ENCODE results near the gene RRM2. TPM values are rescaled to one million over a fixed set of nuclear protein-coding genes. Genes with fewer than 3 reads are reported as not detected.

Gene RRM2
- total RNA-seq, 1 experiment from 2014 or later: 456 TPM

GRCh38 chr2:10132996-10133647, 10.6 kb downstream of the RRM2 start:
- Histone ChIP-seq H3K4me3 (no peak overlapping the region), H3K27ac (no peak overlapping the region), H3K36me3 (peaks cover 61% of the 10 kb centered on the region), H3K9me3 (replicated peaks) (no peaks in the 10 kb centered on the region), H3K27me3 (no peaks in the 10 kb centered on the region), H3K4me1 (peaks cover 36% of the 10 kb centered on the region)
- peak in 1 of 2 experiments; percentile 39 for DNase-seq

GRCh38 chr2:10135296-10136089, 13.0 kb downstream of the RRM2 start:
- peak overlapping the region; percentile 62; the same call in 1 of the 2 replicates for H3K27ac ChIP-seq
- H3K27me3 ChIP-seq: no peaks in the 10 kb centered on the region
- H3K4me3 ChIP-seq: no peak overlapping the region
- peaks cover 39% of the 10 kb centered on the region for H3K36me3 ChIP-seq
- peaks cover 36% of the 10 kb centered on the region for H3K4me1 ChIP-seq
- peak; percentile 68 to 78 for DNase-seq
- H3K9me3 ChIP-seq (replicated peaks): no peaks in the 10 kb centered on the region

- no peaks in the 10 kb centered on the region for H3K9me3 ChIP-seq (replicated peaks)
Observed at GRCh38 chr2:10136101-10136934, 13.8 kb downstream of the RRM2 start.

GRCh38 chr2:10137053-10137843, 14.7 kb downstream of the RRM2 start:
- Histone ChIP-seq H3K4me1 (peaks cover 36% of the 10 kb centered on the region), H3K9me3 (replicated peaks) (no peaks in the 10 kb centered on the region)

More at GRCh38 chr2:10136101-10136934, 13.8 kb downstream of the RRM2 start:
- Histone ChIP-seq H3K4me3 (no peak overlapping the region), H3K27ac (peak overlapping the region; percentile 62), H3K4me1 (peaks cover 36% of the 10 kb centered on the region), H3K36me3 (peaks cover 31% of the 10 kb centered on the region), H3K27me3 (no peaks in the 10 kb centered on the region)
- peak; percentile 52 to 55 for DNase-seq

GRCh38 chr2:10139536-10139935, 17.0 kb downstream of the RRM2 start:
- Histone ChIP-seq H3K27ac (no peak overlapping the region), H3K9me3 (replicated peaks) (no peaks in the 10 kb centered on the region), H3K36me3 (peaks cover 32% of the 10 kb centered on the region), H3K4me3 (no peak overlapping the region), H3K4me1 (peaks cover 32% of the 10 kb centered on the region), H3K27me3 (no peaks in the 10 kb centered on the region)
- DNase-seq: no peak

More at GRCh38 chr2:10137053-10137843, 14.7 kb downstream of the RRM2 start:
- Histone ChIP-seq H3K27me3 (no peaks in the 10 kb centered on the region), H3K4me3 (no peak overlapping the region), H3K27ac (peak overlapping the region; percentile 62), H3K36me3 (peaks cover 28% of the 10 kb centered on the region)
- DNase-seq: peak; percentile 85 to 86

DNA sequence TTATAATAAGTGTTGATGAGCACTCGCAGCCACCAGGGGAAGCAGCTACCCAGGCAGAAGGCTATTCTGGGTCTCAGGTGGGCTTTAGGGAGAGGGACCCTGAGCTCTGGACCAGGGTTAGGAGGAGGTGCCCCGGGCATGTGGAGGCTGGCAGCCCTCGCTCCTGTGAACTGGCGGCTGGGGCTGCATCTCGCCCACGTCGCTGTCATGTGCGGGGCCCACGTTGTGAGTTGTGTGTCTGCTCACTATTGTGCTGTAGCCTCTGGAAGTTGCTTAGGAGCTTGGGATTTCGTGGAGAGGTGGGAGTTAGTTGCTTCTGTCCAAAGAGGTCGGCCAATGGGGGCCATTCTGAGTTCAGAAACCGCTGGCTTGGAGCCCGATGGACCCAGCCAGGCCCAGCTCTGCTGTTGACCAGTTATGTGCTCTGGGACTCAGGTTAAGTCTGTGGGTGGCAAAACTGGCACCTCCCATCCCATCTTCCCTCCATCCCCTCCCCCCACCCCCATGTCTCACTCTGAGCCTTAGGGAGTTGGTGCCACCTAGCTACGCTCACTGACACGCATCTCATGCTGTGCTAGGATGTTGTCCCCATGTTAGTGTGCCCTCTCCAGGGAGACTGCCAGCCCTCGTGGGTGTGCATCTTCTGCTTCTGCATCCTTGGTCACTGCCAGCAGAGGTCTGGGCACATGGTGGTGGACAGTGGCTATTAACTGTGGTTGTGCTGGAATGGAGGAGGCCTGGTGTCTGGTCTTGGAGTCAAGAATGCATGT, 18.5 kb downstream of the RRM2 start:
- H3K4me3 ChIP-seq: no peak overlapping the region
- peaks cover 17% of the 10 kb centered on the region for H3K4me1 ChIP-seq
- no peak overlapping the region for H3K27ac ChIP-seq
- no peaks in the 10 kb centered on the region for H3K27me3 ChIP-seq
- H3K36me3 ChIP-seq: peaks cover 39% of the 10 kb centered on the region
- DNase-seq: no peak
- H3K9me3 ChIP-seq (replicated peaks): no peaks in the 10 kb centered on the region

DNA sequence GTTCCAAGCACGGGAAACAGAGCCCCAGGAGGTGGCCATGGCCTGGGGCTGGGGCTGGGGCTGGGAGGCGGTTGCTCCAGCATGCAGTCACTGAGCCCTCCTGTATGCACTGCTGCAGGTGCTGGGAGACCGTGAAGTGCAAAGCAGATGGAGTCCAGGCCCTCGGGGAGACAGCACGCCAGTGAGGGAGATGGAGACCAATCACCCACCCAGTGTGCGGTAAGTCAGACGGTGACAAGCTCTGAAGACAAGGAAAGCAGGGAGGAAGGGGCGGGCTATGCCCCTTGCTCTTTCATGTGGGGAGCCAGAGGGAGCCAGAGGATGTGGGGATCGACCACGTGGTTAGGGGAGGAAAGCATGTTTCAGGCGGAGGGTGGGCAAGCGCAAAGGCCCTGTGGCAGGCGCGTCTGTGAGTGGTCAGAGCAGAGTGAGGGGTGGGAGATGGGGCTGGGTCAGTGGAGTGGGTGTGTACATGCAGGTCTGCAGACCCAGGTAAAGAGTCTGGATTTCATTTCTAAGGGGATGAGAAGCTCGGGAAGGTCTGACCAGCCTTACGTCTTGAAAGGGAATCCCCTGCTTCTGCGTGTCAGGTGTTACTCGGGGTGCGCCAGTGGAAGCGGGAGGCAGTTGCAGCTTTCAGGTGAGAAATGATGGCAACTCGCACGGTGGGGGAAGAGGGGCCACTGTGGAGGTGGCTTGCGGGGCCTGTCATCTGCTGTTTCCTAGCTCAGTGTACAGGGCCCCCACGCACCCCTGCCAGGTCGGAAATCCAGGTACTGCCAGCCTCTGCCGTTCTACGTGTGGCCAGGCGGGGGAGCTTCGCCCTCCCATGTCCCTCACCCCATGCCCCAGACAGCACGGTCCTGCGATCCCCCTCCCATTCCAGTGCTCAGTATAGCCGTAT, 19.4 kb downstream of the RRM2 start:
- H3K36me3 ChIP-seq: peaks cover 44% of the 10 kb centered on the region
- no peak overlapping the region for H3K4me3 ChIP-seq
- H3K9me3 ChIP-seq (replicated peaks): no peaks in the 10 kb centered on the region
- peak in 1 of 2 experiments; percentile 51 for DNase-seq
- no peaks in the 10 kb centered on the region for H3K27me3 ChIP-seq
- H3K27ac ChIP-seq: no peak overlapping the region
- H3K4me1 ChIP-seq: peaks cover 8% of the 10 kb centered on the region

DNA sequence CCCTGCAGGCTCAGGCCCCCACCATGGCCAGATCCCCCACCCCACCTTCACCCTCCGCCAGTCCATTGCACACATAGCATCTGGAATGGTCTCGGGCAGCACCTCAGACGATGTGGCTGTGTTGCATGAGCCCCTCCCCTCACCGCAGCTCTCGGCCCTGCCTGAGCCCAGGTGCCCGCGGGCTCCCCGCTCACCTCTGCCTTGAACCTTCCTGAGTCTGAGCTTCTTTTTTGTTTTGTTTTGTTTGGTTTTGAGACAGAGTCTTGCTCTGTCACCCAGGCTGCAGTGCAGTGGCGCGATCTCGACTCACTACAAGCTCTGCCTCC, 20.1 kb downstream of the RRM2 start:
- Histone ChIP-seq H3K27me3 (no peaks in the 10 kb centered on the region), H3K9me3 (replicated peaks) (no peaks in the 10 kb centered on the region), H3K36me3 (peaks cover 44% of the 10 kb centered on the region), H3K4me3 (no peak overlapping the region), H3K4me1 (peaks cover 1% of the 10 kb centered on the region), H3K27ac (no peak overlapping the region)
- DNase-seq: no peak

GRCh38 chr2:10144771-10145518, 22.4 kb downstream of the RRM2 start:
- DNase-seq: no peak
- Histone ChIP-seq H3K4me1 (no peaks in the 10 kb centered on the region), H3K9me3 (replicated peaks) (no peaks in the 10 kb centered on the region), H3K4me3 (no peak overlapping the region), H3K27ac (no peak overlapping the region), H3K27me3 (no peaks in the 10 kb centered on the region), H3K36me3 (peaks cover 59% of the 10 kb centered on the region)

DNA sequence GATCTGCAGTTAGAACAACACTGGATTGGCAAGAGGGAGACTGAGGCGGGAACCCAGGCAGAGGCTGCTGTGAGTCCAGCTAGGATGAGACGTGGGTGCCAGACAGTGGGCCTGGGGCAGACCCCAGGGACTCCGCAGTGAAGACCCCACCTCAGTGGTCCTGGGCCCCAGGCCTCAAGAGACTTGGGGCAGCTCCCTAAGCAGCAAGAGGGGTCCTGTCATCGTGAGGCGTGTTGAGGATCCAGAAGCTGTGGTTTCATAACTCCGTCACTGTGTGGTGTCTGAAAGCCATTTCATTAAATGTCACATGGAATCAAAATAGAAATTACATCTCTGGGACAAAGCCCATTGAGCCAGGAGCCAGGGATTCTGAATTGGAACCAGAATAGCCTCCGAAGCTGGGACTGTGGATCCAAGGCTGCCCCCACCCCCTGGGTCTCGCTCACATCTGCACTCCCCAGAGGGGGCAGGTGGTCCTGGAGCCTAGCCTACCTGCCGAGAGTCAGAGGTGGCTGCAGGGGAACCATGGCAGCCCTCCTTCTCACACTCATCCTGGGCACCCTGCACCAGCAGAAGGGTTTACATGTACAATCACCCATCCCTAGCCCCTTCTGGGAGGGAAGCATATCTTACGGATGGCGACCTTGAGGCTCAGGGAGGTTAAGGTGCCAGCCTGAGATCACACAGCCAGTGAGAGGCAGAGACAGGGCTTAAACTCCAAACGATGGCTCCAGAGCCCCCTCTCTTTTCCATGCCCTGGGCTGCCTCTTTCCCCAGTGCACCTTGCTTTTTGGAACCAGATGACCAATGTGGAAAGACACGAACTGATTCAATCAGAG, 23.2 kb downstream of the RRM2 start:
- H3K27me3 ChIP-seq: no peaks in the 10 kb centered on the region
- DNase-seq: no peak
- H3K9me3 ChIP-seq (replicated peaks): no peaks in the 10 kb centered on the region
- no peaks in the 10 kb centered on the region for H3K4me1 ChIP-seq
- H3K27ac ChIP-seq: no peak overlapping the region
- H3K4me3 ChIP-seq: no peak overlapping the region
- H3K36me3 ChIP-seq: peaks cover 61% of the 10 kb centered on the region

GRCh38 chr2:10146366-10147005, 23.9 kb downstream of the RRM2 start:
- DNase-seq: no peak
- H3K4me1 ChIP-seq: no peaks in the 10 kb centered on the region
- no peak overlapping the region for H3K27ac ChIP-seq
- peaks cover 68% of the 10 kb centered on the region for H3K36me3 ChIP-seq
- no peaks in the 10 kb centered on the region for H3K9me3 ChIP-seq (replicated peaks)
- no peaks in the 10 kb centered on the region for H3K27me3 ChIP-seq
- no peak overlapping the region for H3K4me3 ChIP-seq
